ENCODE measurements around the gene CLK3.

The CLK3 gene

GRCh38 chr15:74620636-74621545 lies 5.3 kb downstream of the CLK3 start:
- TF ChIP-seq FOXP2 (optimal IDR thresholded peaks at IDR 0.05; ENCODE audit: borderline replicate concordance, extremely low read depth, extremely low read length, insufficient read depth) (no peak), POLR2AphosphoS5 (IDR thresholded peaks at IDR 0.05; ENCODE audit: low read depth, low read length) (no peak), SIN3A (IDR thresholded peaks at IDR 0.05; ENCODE audit: borderline replicate concordance, insufficient read depth, low read length) (no peak), REST (IDR thresholded peaks at IDR 0.05; ENCODE audit: insufficient read depth in 1 of 2, low read depth in 2 of 2, low read length in 2 of 2) (no peak), TAF1 (IDR thresholded peaks at IDR 0.05; ENCODE audit: borderline replicate concordance, insufficient read depth, low read length) (no peak)

- no peak for TF ChIP-seq REST (IDR thresholded peaks at IDR 0.05; ENCODE audit: insufficient read depth in 1 of 2, low read depth in 2 of 2, low read length in 2 of 2)
- TF ChIP-seq FOXP2 (optimal IDR thresholded peaks at IDR 0.05; ENCODE audit: borderline replicate concordance, extremely low read depth, extremely low read length, insufficient read depth), result no peak
- TF ChIP-seq POLR2AphosphoS5 (IDR thresholded peaks at IDR 0.05; ENCODE audit: low read depth, low read length), result no peak
- no peak for TF ChIP-seq TAF1 (IDR thresholded peaks at IDR 0.05; ENCODE audit: borderline replicate concordance, insufficient read depth, low read length)
- TF ChIP-seq SIN3A (IDR thresholded peaks at IDR 0.05; ENCODE audit: borderline replicate concordance, insufficient read depth, low read length), result no peak
Observed at GRCh38 chr15:74621546-74621920, 5.9 kb downstream of the CLK3 start.

GRCh38 chr15:74621936-74622335 lies 6.3 kb downstream of the CLK3 start:
- TF ChIP-seq REST (IDR thresholded peaks at IDR 0.05; ENCODE audit: insufficient read depth in 1 of 2, low read depth in 2 of 2, low read length in 2 of 2) (no peak), FOXP2 (optimal IDR thresholded peaks at IDR 0.05; ENCODE audit: borderline replicate concordance, extremely low read depth, extremely low read length, insufficient read depth) (no peak), SIN3A (IDR thresholded peaks at IDR 0.05; ENCODE audit: borderline replicate concordance, insufficient read depth, low read length) (no peak), POLR2AphosphoS5 (IDR thresholded peaks at IDR 0.05; ENCODE audit: low read depth, low read length) (no peak), TAF1 (IDR thresholded peaks at IDR 0.05; ENCODE audit: borderline replicate concordance, insufficient read depth, low read length) (no peak)

GRCh38 chr15:74622758-74623157 lies 7.1 kb downstream of the CLK3 start:
- TF ChIP-seq FOXP2 (optimal IDR thresholded peaks at IDR 0.05; ENCODE audit: borderline replicate concordance, extremely low read depth, extremely low read length, insufficient read depth) (no peak), TAF1 (IDR thresholded peaks at IDR 0.05; ENCODE audit: borderline replicate concordance, insufficient read depth, low read length) (no peak), SIN3A (IDR thresholded peaks at IDR 0.05; ENCODE audit: borderline replicate concordance, insufficient read depth, low read length) (no peak), POLR2AphosphoS5 (IDR thresholded peaks at IDR 0.05; ENCODE audit: low read depth, low read length) (no peak), REST (IDR thresholded peaks at IDR 0.05; ENCODE audit: insufficient read depth in 1 of 2, low read depth in 2 of 2, low read length in 2 of 2) (no peak)
